SK-N-SH (cell line): ENCODE data around the gene TOMT. TPM values are rescaled to one million over a fixed set of nuclear protein-coding genes. Genes with fewer than 3 reads are reported as not detected.
A peak's percentile ranks its signal among the peaks of the same experiment; 100 is the strongest.

Experiments used
- CTCF ChIA-PET: fragments of 300-600, 350-600 bp; formaldehyde crosslinking; extraction: SDS; loops from one replicate; lab custom pipeline; 2021; lab: Yijun Ruan, JAX
- POLR2A ChIA-PET: fragments of 350-600 bp; sonication (Branson Sonifier 250); formaldehyde crosslinking; extraction: SDS; loops from one replicate; lab custom pipeline; 2020; ENCODE audit warnings: antibody characterized with exemption, inconsistent platforms; lab: Yijun Ruan, JAX
- DNase-seq: peaks from one replicate; pipeline ENCODE4 v3.0.0; 2012
- H2AFZ ChIP-seq: fragments of 200-600 bp; sonication (generic); 2 replicates; pipeline ENCODE4 v1.8.1; 2016; ENCODE audit warnings: antibody characterized with exemption, mild to moderate bottlenecking, low read depth
- H3F3A ChIP-seq: fragments of 200-600 bp; sonication (generic); replicated peaks from 2 replicates; pipeline ENCODE3; 2016; ENCODE audit warnings: antibody characterized with exemption, mild to moderate bottlenecking; ENCODE audit not compliant: insufficient read depth
- H3K27ac ChIP-seq, 2 experiments: fragments of 200-500 bp in 1 of 2; fragments of 200-600 bp in 1 of 2; sonication (Bioruptor generic) in 1 of 2; sonication (generic), shearing (Covaris generic) in 1 of 2; 2 replicates each; pipeline versions ENCODE4 v1.5.1 to v1.6.1; 2014 to 2016; ENCODE audit warnings: low read depth in 2 of 2, inconsistent platforms in 1 of 2, low read length in 1 of 2, mild to moderate bottlenecking in 1 of 2, mixed read lengths in 1 of 2
- H3K27me3 ChIP-seq: fragments of 200-600 bp; sonication (generic), shearing (Covaris generic); 2 replicates; pipeline ENCODE4 v1.6.1; 2016; ENCODE audit warnings: mixed run types; ENCODE audit not compliant: insufficient read depth
- H3K36me3 ChIP-seq, 2 experiments: fragments of 200-500 bp in 1 of 2; fragments of 200-600 bp in 1 of 2; sonication (Bioruptor generic) in 1 of 2; sonication (generic) in 1 of 2; replicated peaks in 1 of 2; 2 replicates each; pipeline versions ENCODE3 to v1.5.1; 2014 to 2016; ENCODE audit warnings: low read length in 1 of 2, mild to moderate bottlenecking in 1 of 2; ENCODE audit not compliant: insufficient read depth in 2 of 2, control insufficient read depth in 1 of 2
- H3K4me1 ChIP-seq, 2 experiments: fragments of 200-500 bp in 1 of 2; fragments of 200-600 bp in 1 of 2; sonication (Bioruptor generic) in 1 of 2; sonication (generic), shearing (Covaris generic) in 1 of 2; 2 replicates each; pipeline versions ENCODE4 v1.5.1 to v1.6.1; 2014 to 2016; ENCODE audit warnings: low read depth in 1 of 2, low read length in 1 of 2, mixed run types in 1 of 2; ENCODE audit not compliant: insufficient read depth in 2 of 2, control insufficient read depth in 1 of 2
- H3K4me2 ChIP-seq: fragments of 200-600 bp; sonication (generic), shearing (Covaris generic); 2 replicates; pipeline ENCODE4 v1.6.1; 2017; ENCODE audit warnings: mixed run types
- H3K4me3 ChIP-seq, 2 experiments: fragments of 200-500 bp in 1 of 2; fragments of 200-600 bp in 1 of 2; sonication (Bioruptor generic) in 1 of 2; sonication (generic), shearing (Covaris generic) in 1 of 2; 2 replicates each; pipeline versions ENCODE4 v1.5.1 to v1.8.1; 2014 to 2016; ENCODE audit warnings: low read depth in 2 of 2, inconsistent platforms in 1 of 2, low read length in 1 of 2, mild to moderate bottlenecking in 1 of 2, mixed read lengths in 1 of 2, moderate library complexity in 1 of 2
- H3K79me2 ChIP-seq: fragments of 200-600 bp; sonication (generic); 2 replicates; pipeline ENCODE4 v1.8.1; 2017; ENCODE audit warnings: mild to moderate bottlenecking; ENCODE audit not compliant: insufficient read depth
- H3K9ac ChIP-seq: fragments of 200-600 bp; sonication (generic); 2 replicates; pipeline ENCODE4 v1.6.1; 2017; ENCODE audit warnings: mixed run types
- H3K9me2 ChIP-seq: fragments of 200-600 bp; sonication (generic); 2 replicates; pipeline ENCODE4 v1.6.1; 2017; ENCODE audit warnings: mixed run types
- H3K9me3 ChIP-seq: fragments of 200-600 bp; sonication (generic); 2 replicates; pipeline ENCODE4 v1.6.1; 2017; ENCODE audit warnings: mixed run types, mild to moderate bottlenecking, moderate library complexity
- H4K20me1 ChIP-seq: fragments of 200-600 bp; sonication (generic); 2 replicates; pipeline ENCODE4 v1.6.1; 2017; ENCODE audit warnings: mild to moderate bottlenecking, mixed run types; ENCODE audit not compliant: insufficient read depth
- CTCF ChIP-seq: fragments of 200-600 bp; sonication (generic); IDR thresholded peaks from 2 replicates; pipeline ENCODE4 v1.6.1; 2017; ENCODE audit warnings: antibody characterized with exemption, mild to moderate bottlenecking, moderate library complexity
- ELF1 ChIP-seq: IDR thresholded peaks from 2 replicates; pipeline ENCODE4 v1.4.0; 2012
- EP300 ChIP-seq, 2 experiments: IDR thresholded peaks; 2 replicates each; pipeline versions ENCODE4 v1.4.0 to v1.6.1; 2012; ENCODE audit warnings: borderline replicate concordance in 1 of 2, low read depth in 1 of 2, low read length in 1 of 2
- EZH2phosphoT487 ChIP-seq: fragments of 200-600 bp; sonication (generic); IDR thresholded peaks from 2 replicates; pipeline ENCODE4 v1.6.1; 2017; ENCODE audit warnings: low read depth, mixed run types, mild to moderate bottlenecking, antibody characterized with exemption, moderate library complexity, borderline replicate concordance
- FOSL2 ChIP-seq: IDR thresholded peaks from 2 replicates; pipeline ENCODE4 v1.4.0; 2012; ENCODE audit warnings: low read depth, mild to moderate bottlenecking, moderate library complexity, borderline replicate concordance
- FOXM1 ChIP-seq: IDR thresholded peaks from 2 replicates; pipeline ENCODE4 v1.4.0; 2012; ENCODE audit warnings: low read depth, mild to moderate bottlenecking
- GABPA ChIP-seq: IDR thresholded peaks from 2 replicates; pipeline ENCODE4 v1.4.0; 2012; ENCODE audit warnings: low read depth, mild to moderate bottlenecking
- GATA2 ChIP-seq: sonication (generic); formaldehyde crosslinking; IDR thresholded peaks from 2 replicates; pipeline ENCODE4 v1.5.0; 2020; ENCODE audit warnings: mild to moderate bottlenecking, missing genetic modification reagents
- IRF3 ChIP-seq: fragments of 150-350 bp; IDR thresholded peaks from 2 replicates; pipeline ENCODE4 v1.6.1; 2016; ENCODE audit warnings: mild to moderate bottlenecking, low read depth, low read length
- JUND ChIP-seq: IDR thresholded peaks from 2 replicates; pipeline ENCODE4 v1.4.0; 2012
- MAX ChIP-seq: IDR thresholded peaks from 2 replicates; pipeline ENCODE4 v1.4.0; 2012; ENCODE audit warnings: low read depth
- MEF2A ChIP-seq: IDR thresholded peaks from 2 replicates; pipeline ENCODE4 v1.4.0; 2012; ENCODE audit warnings: low read depth, borderline replicate concordance
- MXI1 ChIP-seq: IDR thresholded peaks from 2 replicates; pipeline ENCODE4 v1.6.1; 2012; ENCODE audit warnings: mild to moderate bottlenecking, low read depth, low read length, improper control_type of control experiment
- NFIC ChIP-seq: IDR thresholded peaks from 2 replicates; pipeline ENCODE4 v1.4.0; 2012; ENCODE audit warnings: borderline replicate concordance
- NRF1 ChIP-seq: IDR thresholded peaks from 2 replicates; pipeline ENCODE4 v1.6.1; 2012; ENCODE audit warnings: low read depth, mild to moderate bottlenecking, low read length
- POLR2AphosphoS5 ChIP-seq: IDR thresholded peaks from 2 replicates; pipeline ENCODE4 v1.6.1; 2012; ENCODE audit warnings: low read depth, low read length
- RAD21 ChIP-seq: IDR thresholded peaks from 2 replicates; pipeline ENCODE4 v1.6.1; 2012; ENCODE audit warnings: mild to moderate bottlenecking, low read length
- RXRA ChIP-seq: IDR thresholded peaks from 2 replicates; pipeline ENCODE4 v1.4.0; 2012; ENCODE audit warnings: low read depth, mild to moderate bottlenecking, borderline replicate concordance
- SIN3A ChIP-seq: IDR thresholded peaks from 2 replicates; pipeline ENCODE4 v1.6.1; 2012; ENCODE audit warnings: low read depth, mild to moderate bottlenecking, low read length, moderate library complexity, borderline replicate concordance
- SMC3 ChIP-seq: IDR thresholded peaks from 2 replicates; pipeline ENCODE4 v1.6.1; 2012; ENCODE audit warnings: low read depth, low read length, improper control_type of control experiment
- TAF1 ChIP-seq: IDR thresholded peaks from 2 replicates; pipeline ENCODE4 v1.6.1; 2012; ENCODE audit warnings: low read depth, mild to moderate bottlenecking, low read length, moderate library complexity, borderline replicate concordance
- TCF12 ChIP-seq: IDR thresholded peaks from 2 replicates; pipeline ENCODE4 v1.4.0; 2012
- TEAD4 ChIP-seq: IDR thresholded peaks from 2 replicates; pipeline ENCODE4 v1.4.0; 2012; ENCODE audit warnings: mild to moderate bottlenecking, borderline replicate concordance; ENCODE audit not compliant: insufficient read depth
- USF2 ChIP-seq: fragments of 150-350 bp; IDR thresholded peaks from 2 replicates; pipeline ENCODE4 v1.6.1; 2017; ENCODE audit warnings: antibody characterized with exemption, low read length, low read depth, borderline replicate concordance
- YY1 ChIP-seq: IDR thresholded peaks from 2 replicates; pipeline ENCODE4 v1.4.0; 2012; ENCODE audit warnings: low read depth, mild to moderate bottlenecking
- ZBTB33 ChIP-seq: IDR thresholded peaks from 2 replicates; pipeline ENCODE4 v1.4.0; 2012; ENCODE audit warnings: low read depth, borderline replicate concordance
- WGBS: methylation state at CpG from one replicate; pipeline ENCODE4 v1.1.6; 2017; ENCODE audit warnings: low lambda C conversion rate; 5-methylcytosine and 5-hydroxymethylcytosine counted together
- polyA plus RNA-seq, 3 experiments: library from polyadenylated mRNA; depleted of rRNA; stranded (reverse); fragments of >200 nt; gene quantifications; 2 replicates each; pipeline ENCODE4 v1.2.3, GENCODE V29; 2012

TOMT gene
- polyA plus RNA-seq, 1 of the 3 experiments (the other 2 are of a cell fraction): not detected

GRCh38 chr11:72072348-72072747 is 33.4 kb upstream of the TOMT start:
- Histone ChIP-seq H3K36me3 (peaks cover 3 to 4% of the 10 kb centered on the region in 2 experiments), H3K27ac (peak overlapping the region; percentile 79 to 82), H3K9ac (peak overlapping the region; percentile 22; the same call in 1 of the 2 replicates), H4K20me1 (no peaks in the 10 kb centered on the region), H3K4me2 (peak overlapping the region; percentile 77), H3K9me3 (no peaks in the 10 kb centered on the region), H3K4me1 (peaks cover 17 to 47% of the 10 kb centered on the region in 2 experiments), H3K4me3 (peak overlapping the region in 1 of 2 experiments; percentile 25; a peak in 1 of 4 replicates), H3K79me2 (peaks cover 96% of the 10 kb centered on the region), H3F3A (peaks cover 39% of the 10 kb centered on the region), H3K9me2 (no peaks in the 10 kb centered on the region), H3K27me3 (no peaks in the 10 kb centered on the region), H2AFZ (no peak overlapping the region)
- ChIA-PET POLR2A (interaction anchor here (0.7 to 1.0 kb wide), 2 partner anchors 23 to 30 kb away, joined by 3 read pairs; no protein-coding TSS in a partner anchor), CTCF (interaction anchor here (0.8 to 1.1 kb wide), 4 partner anchors 13 to 43 kb away, joined by 3 read pairs; no protein-coding TSS in a partner anchor)
- 58% methylated on average over 3 of the region's 3 CpGs for WGBS
- no peak for DNase-seq
- TF ChIP-seq SMC3 (no peak), MAX (peak; percentile 59; the same call in 1 of the 2 replicates), NRF1 (no peak), ELF1 (no peak), FOXM1 (no peak), TAF1 (no peak), POLR2AphosphoS5 (no peak; the same call in 1 of the 2 replicates), RAD21 (no peak), MEF2A (no peak), SIN3A (no peak), YY1 (no peak), JUND (peak; percentile 63), NFIC (peak; percentile 41; the same call in 1 of the 2 replicates), CTCF (no peak), RXRA (no peak), EZH2phosphoT487 (no peak), GATA2 (no peak), IRF3 (no peak), FOSL2 (peak; percentile 51; the same call in 1 of the 2 replicates), TCF12 (peak; percentile 79), TEAD4 (no peak), EP300 (IDR thresholded peaks at IDR 0.05; ENCODE audit: borderline replicate concordance in 1 of 2, low read depth in 1 of 2, low read length in 1 of 2) (no peak), MXI1 (no peak), USF2 (no peak), GABPA (no peak), ZBTB33 (no peak)
